ENCODE measurements around the gene PTBP1. TPM values are rescaled to one million over a fixed set of nuclear protein-coding genes. Genes with fewer than 3 reads are reported as not detected.
A peak's percentile ranks its signal among the peaks of the same experiment; 100 is the strongest.

Gene PTBP1
- total RNA-seq, 1 experiment from 2014 or later: 425 TPM

DNA sequence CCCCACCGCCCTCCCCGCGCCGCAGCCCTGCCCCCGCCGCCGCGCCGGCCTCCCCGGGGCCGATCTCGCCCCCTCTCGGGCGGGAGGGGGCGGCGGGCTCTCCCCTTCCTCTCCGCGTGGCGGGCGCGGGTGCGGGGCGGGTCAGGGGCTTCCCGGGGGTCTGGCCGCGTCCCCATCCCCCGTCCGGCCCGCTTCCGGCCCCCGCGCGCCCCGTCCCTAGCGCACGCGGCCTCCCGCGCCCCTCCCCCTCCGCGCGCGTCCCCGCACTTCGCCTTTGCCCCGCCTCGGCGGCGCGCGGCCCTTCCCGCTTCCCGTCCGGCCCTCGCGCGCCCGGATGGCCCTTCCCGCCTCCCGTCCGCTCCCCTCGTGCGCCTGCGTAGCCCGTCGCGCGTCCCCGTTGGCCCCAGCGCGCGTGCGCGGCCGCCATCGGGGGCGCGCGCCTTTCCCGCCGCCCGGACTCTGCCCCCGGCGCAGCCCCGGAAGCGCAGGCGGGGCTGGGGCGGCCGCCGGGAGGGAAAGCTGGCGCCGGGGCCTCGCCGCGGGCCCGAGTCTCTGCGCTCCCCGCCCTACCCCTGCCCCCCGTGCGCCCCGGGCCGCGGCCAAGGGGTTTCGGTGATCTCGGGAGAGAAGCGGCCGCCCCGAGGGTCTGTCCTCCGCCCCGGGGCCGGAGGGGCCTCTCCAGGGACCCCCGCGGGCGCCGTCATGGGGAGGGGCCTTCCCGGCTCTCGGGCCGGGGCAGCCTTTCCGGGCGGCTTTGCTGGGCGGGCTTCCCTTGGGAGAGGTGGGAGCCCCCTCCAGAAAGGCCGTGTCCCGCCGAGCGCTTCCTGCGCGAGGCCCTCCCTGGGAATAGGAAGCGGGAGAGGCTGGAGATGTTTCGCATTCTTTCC lies 519 bp downstream of the PTBP1 start:
- DNase-seq (ENCODE audit: low read depth): peak; percentile 90

DNA sequence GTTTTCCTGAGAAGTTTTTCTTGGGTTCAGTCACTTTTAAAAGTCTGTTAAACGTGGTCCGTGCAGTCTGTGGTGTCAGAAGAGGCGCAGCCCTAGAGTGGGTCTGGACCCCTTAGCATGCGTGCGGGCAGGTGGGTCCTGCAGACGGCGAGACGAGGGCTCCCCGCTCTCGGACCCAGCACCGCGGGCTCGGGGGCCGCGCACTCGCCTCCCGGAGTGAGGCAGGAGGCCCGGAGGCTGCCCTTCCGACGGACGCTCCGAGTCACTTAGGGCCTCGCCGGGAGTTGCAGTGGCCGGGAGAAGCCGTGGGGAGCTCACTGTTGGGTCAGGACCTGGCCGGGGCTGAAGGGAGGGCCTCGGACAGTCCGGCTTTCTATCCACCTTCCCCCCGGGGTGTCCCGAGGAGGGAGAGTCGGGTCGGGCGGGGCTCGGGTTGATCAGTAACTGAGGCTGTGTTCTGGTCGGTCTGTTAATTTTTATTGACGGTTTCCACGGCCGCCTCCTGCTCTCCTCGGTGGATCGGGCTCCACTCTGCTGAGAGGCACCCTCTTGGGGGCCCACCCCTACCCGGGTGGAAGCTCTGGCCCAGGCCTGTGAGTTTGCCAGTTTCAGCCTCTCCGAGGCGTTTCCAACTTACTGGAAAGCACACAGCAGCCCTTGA lies 1.3 kb downstream of the PTBP1 start:
- no peak for DNase-seq (ENCODE audit: low read depth)

DNA sequence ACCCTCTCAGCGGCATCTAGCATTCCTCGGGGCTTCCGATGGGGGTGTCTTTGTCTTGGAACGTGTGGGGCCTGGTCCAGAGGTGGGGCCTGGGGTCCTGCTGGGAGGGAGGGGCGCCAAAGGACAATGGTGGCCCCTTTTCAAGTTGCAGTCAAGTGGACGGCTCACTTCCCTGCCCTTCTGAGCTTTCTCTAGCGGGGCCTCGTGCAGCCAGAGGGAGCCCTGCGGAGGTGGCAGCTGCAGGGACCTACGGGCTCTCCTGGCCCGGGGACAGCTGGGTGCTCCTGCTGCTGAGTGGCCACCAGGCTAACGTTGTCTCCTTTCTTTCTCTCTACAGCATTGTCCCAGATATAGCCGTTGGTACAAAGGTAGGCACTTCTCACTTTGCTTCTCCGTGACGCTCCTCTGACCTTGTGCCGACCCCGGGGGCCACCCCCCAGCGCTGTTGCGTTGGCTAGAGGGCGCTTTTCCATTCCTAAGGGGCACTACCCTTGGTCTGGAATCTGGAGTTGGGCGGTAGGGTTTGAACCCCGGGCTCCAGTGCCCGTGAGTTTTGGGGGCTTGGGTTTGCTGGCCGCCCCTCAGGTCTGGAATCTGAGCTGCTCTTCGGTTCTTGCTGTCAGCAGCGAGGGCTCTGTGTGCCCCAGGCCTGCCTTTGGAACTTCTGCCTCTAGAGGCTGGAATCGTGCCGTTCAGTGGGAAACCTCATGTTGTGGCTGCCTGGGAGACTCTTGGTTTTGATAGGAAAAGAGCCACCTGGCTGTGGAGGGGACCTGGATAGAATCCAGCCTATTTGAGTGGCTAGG lies 2.0 kb downstream of the PTBP1 start:
- peak; percentile 60 for DNase-seq (ENCODE audit: low read depth)

DNA sequence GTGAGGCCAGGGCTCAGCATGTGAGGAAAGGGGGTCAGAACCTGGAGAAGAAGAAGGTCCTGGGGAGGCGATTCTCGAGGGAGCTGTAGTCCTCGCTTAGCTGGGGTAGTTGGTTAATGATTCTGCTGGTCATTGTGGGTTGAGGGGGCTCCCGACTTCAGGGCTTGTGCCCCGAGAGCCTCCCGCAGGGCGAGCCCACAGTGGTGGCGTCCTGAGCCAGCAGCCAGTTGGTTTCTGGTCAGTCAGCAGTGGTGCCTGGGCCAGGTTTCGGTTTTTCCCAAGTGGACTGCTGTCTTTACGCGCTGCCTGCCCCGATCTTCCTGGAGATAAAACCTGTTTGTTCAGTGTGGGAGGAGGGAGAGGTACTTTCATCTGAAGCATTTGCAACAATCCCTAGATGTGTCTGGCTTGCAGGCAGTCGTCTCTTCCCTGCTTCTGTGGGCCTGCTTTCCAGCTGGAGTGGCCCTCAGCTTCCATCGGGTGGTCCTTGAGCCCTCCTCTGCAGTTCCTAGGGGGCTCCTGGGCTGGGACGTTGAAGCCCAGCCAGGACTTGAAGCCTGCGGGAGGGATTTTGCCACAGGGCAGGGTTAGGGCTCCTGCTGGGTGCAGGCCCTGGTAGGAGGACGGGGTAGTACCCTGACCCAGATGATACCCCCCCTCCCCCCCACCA lies 3.2 kb downstream of the PTBP1 start:
- no peak for DNase-seq (ENCODE audit: low read depth)

DNA sequence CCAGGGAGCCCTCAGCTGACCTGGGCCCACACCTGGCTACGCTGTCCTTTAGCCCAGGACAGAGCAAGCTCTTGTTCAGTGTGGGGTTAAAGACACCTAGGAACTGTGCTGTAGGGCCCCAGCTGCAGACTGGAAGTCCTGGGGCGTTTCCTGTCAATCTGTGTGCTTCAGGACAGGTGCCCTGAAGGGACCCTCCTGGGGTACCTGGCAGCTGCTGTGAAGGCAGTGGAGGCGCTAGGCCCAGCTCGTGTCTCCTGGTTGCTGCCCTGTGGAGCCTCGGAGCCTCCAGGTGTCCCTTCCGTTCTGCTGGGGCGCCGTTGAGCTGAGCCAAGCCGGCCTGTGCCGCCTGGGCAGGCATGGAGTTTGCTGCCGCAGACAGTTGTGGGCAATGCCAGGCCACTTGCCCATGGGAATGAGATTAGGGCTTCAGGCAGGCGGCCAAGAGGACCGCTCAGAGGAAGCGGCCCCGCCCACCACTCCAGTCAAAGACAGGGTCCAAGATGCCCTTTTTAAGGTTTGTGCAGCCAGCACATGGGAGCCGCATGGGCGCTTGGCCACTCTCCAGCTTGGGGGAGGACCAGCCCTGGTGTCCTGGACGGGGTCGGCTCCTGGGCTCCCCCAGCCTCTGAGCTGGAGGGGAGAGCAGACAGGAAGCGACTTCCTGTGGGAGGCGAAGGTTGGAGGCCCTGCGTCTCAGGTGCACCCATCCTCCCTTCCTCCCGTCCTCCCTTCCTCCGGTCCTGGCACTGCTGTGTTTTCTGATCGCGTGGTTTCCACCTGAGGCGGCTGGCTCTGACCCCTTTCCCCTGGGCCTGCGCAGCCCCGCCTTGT lies 4.0 kb downstream of the PTBP1 start:
- DNase-seq (ENCODE audit: low read depth): peak; percentile 74

DNA sequence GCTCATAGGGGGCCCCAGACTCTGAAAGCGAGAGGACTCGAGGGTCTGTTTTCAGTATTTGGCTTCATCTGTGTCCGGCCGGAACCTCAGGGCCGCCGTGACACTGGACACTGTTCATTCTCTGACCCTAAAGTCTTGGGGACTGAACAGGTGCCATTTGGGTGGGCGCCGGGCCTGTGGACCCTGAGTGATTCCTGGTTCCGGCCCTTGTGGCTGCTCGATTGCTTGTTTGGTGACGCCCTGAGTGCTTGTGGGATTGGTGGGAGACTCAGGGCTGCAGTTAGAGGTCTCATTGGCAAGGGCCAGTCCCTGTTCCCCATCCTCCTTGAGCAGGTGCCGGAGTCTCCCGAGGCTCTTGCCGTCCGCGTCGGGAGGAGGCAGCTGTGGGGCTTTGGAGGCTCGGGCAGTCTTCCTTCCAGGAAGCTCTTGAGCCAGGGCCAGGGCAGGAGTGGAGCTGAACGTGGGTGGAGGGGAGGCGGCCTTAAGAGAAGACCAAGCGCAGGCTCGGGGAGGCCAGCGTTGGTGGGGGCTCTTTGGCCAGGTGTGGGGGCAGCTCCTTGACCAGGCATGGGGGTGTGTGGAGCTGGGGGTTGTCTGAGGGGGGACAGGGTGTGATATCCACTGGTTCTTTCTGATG lies 4.7 kb downstream of the PTBP1 start:
- peak; percentile 31 for DNase-seq (ENCODE audit: low read depth)

DNA sequence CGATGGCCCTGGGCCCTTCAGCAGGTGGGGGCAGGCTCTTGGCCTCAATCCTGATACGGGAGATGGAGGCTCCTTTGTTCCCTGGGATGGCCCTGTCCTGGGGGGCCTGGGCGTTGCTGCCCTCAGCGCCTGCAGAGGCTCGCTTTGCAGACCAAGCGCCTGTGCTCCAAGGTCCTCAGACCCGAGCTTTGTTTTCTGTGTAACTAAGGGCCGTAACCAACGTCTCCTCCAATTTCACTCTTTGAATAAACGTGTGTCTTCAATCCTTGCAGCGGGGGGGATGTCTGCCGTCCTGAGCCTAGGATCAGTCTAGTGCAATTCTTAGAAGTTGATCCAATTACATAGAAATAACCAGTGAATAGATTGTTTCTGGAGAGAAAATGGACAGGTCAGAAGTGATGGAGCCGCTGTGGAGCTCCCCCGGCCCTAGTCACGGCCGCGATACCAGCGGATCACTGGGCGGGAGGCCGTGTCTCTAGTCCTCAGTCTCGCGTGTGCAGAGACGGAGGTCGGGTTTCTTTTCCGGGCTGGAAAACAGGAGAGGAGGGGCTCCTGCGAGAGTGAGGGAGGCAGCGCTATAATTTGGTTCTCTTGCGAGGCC lies 5.3 kb downstream of the PTBP1 start:
- DNase-seq (ENCODE audit: low read depth): no peak

DNA sequence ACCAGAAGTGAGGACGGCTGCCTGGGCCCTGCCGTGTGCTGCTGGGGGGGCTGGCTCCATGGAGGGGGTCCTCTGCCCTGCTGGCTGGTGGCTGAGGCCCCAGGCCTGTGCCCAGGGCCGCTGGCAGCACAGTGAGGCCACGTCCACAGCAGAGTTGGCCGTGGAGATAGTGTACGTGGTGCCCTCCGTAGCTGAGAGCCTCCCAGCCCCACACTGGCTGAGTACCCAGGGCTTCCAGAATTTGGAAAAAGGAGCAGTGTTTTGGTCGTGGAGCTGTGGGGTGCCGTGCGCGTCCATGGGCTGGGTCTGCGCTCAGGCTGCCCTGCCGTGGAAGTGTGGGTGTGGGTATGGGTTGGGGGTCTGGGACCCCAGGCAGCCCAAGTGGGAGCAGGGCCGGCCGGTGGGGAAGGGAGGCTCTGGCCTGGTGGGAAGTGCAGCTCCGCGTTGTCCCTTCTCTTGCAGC lies 5.9 kb downstream of the PTBP1 start:
- no peak for DNase-seq (ENCODE audit: low read depth)

DNA sequence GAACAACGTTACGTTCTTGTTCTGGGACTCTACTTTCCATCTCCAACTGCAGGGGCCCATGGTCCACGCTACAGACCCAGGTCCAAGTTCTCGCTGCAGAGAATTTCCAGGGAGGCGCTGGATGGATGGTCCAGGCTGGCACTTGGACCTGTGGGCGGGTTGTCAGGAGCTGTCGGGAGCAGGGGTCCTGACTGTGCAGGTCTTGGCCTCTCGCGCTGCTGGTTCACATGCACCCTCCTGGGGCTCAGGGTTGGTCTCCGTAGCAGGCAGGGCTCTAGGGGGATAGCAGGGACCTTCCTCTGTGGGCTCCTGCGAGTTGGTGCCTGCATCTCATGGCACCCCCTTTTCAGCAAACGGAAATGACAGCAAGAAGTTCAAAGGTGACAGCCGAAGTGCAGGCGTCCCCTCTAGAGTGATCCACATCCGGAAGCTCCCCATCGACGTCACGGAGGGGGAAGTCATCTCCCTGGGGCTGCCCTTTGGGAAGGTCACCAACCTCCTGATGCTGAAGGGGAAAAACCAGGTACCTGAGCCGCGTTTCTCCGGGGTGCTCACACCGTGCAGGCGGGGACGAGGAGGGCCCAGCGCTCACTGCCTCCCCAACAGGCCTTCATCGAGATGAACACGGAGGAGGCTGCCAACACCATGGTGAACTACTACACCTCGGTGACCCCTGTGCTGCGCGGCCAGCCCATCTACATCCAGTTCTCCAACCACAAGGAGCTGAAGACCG lies 6.6 kb downstream of the PTBP1 start:
- no peak for DNase-seq (ENCODE audit: low read depth)

DNA sequence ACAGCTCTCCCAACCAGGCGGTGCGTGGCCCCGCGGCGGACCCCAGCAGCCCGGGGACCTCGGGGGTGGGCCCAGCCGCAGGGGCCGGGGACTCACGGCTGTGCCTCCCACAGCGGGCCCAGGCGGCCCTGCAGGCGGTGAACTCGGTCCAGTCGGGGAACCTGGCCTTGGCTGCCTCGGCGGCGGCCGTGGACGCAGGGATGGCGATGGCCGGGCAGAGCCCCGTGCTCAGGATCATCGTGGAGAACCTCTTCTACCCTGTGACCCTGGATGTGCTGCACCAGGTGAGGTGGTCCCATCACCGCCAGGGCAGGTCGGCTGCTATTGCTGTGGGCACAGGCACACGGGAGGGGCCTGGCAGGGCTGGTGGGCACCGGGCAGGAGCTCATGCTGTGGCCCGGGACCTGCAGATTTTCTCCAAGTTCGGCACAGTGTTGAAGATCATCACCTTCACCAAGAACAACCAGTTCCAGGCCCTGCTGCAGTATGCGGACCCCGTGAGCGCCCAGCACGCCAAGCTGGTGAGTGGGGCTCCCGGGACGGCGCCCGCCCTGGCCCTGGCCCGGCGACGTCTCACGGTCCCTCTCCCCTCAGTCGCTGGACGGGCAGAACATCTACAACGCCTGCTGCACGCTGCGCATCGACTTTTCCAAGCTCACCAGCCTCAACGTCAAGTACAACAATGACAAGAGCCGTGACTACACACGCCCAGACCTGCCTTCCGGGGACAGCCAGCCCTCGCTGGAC lies 7.3 kb downstream of the PTBP1 start:
- no peak for DNase-seq (ENCODE audit: low read depth)

DNA sequence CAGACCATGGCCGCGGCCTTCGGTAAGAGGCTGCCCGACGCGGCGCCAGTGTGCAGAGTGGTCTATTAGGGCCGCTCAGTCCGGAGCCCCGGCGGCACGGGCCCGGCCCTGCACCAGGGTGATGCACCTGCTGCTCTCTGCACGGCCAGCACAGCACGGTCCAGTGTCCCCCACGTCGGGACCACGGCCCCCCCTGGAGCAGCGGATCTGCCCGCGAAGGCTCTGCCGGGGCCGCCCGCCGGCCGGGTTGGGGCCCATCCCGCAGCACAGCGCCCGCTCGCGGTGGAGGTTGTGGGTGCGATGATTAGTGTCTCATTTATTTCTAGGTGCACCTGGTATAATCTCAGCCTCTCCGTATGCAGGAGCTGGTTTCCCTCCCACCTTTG lies 7.9 kb downstream of the PTBP1 start:
- no peak for DNase-seq (ENCODE audit: low read depth)

DNA sequence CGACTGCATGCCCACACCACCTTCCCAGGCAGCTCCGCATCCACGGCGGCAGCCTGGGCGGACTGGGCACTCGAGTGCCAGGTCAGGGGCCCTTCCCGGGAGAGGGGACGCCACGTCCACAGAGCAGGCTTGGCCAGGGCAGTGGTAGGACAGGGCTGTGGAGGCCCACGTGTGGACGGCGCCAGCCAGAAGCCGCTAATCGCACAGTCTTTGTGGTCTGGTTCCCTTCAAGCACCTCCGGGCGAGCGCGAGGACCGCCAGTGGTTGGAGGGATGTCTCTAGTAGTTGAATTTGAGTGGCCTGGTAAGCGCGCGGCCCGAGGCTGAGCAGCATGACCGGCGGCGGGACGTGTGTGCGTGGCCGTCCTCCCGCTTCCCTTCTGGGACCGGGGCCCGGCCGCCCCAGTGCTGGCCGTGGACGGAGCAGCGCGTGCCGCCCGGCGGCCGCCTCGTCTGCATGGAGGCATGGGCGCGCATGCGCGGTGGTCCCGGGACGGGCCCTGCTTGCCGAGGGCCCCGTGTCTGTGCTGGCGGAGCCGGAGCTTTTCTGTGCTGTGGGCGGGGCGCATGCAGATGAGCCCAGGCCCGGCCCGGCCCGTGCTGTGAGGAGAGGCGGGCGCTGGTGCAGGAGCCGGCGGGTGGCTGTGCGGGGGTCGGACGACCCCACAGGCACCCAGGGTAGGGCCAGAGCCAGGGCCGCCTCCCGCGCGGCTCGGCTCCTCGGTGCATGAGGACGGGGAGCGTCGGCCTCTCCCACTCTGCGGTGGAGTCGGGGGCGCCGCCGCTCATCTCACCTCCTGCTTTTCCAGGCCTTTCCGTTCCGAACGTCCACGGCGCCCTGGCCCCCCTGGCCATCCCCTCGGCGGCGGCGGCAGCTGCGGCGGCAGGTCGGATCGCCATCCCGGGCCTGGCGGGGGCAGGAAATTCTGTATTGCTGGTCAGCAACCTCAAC lies 8.6 kb downstream of the PTBP1 start:
- no peak for DNase-seq (ENCODE audit: low read depth)

DNA sequence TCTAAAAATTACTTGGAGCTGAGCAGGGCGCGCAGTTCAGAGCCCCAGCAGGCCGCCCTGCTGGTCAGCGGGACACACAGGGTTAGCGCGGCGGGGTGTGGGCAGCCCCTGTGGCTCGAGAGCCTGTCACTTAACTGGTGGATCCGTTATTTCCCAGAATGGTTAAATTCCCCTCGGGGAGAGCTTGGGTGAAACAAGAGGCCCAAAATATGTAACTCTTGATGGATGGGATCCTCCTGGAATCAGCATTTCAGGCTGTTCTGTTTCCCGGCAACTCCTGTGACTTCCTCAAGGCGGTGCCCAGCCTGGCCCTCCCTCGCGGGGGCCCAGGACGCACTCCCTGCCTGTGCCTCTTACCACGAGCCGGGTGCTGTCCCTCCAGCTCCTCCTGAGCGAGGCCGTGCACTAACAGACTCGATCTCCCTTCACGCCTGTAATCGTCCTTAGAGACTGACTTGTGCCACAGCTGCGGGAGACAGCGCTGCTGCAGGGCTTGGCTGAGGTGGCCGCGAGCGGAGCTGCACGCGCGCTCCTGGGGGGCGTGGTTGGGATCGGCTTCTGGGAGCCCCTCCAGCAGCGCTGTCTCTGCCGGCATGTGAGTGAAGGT lies 9.7 kb downstream of the PTBP1 start:
- no peak for DNase-seq (ENCODE audit: low read depth)

DNA sequence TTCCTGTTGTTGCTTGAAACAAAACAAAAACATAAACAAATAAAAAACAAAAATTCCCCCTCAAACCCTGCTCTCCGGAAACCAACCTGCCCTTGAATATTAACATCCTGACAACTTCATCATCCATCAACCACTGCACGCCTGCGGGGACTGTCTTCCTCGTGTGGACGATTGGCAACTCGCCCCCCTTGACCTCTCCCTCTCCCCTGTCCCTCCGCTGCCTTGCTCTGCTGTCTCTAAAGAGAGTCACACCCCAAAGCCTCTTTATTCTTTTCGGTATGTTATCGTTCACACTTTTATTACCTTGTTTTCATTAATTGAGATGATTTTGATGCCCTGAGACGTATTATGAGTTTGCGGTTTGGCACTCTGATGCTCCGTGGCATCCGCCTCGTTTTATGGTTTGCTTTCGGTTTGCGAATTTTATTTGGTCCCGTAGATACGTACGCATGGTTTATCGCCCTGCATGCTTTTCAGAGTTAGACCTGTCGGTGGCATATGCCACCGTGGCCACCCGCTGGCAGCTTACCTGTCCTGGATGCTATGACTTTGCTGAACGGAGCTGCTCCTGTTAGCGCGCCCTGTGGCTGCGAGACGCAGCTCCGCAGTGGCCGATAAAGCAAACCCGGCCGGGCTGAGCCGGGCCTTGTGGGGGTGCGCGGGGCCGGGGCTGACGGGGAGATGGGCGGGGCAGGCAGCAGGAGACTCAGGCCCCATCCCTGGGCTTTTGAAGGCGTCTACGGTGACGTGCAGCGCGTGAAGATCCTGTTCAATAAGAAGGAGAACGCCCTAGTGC lies 10.6 kb downstream of the PTBP1 start:
- DNase-seq (ENCODE audit: low read depth): no peak

DNA sequence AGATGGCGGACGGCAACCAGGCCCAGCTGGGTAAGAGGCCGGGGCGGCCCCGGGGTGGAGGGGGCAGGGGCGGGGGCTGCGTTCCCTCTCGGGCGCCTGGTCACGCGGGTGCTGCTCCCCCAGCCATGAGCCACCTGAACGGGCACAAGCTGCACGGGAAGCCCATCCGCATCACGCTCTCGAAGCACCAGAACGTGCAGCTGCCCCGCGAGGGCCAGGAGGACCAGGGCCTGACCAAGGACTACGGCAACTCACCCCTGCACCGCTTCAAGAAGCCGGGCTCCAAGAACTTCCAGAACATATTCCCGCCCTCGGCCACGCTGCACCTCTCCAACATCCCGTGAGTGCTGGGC lies 11.1 kb downstream of the PTBP1 start:
- DNase-seq (ENCODE audit: low read depth): no peak

Data from LHCN-M2 (cell line).